ENCODE data around the gene HSPG2. TPM values are rescaled to one million over a fixed set of nuclear protein-coding genes. Genes with fewer than 3 reads are reported as not detected.
A peak's percentile ranks its signal among the peaks of the same experiment; 100 is the strongest.
"Not testable (repeated sequence)": the region's sequence is repeated elsewhere in the genome, so short reads cannot be mapped to it uniquely, and the experiment has no call there.

HSPG2 gene
- total RNA-seq, 1 donor, result 265 TPM

GRCh38 chr1:21980515-21981220, 43.6 kb upstream of the HSPG2 start:
- H3K4me3 ChIP-seq (ENCODE audit: insufficient read depth, low read length); H3K79me2 ChIP-seq (ENCODE audit: insufficient read depth, low read length); H3K4me2 ChIP-seq (ENCODE audit: insufficient read depth, low read length); H3K36me3 ChIP-seq (ENCODE audit: insufficient read depth, low read length); H3K27ac ChIP-seq (ENCODE audit: low read depth, low read length); H3K9me3 ChIP-seq (ENCODE audit: low read depth, low read length); H3K4me1 ChIP-seq (ENCODE audit: insufficient read depth, low read length); H3K27me3 ChIP-seq (ENCODE audit: insufficient read depth, low read length); H2AFZ ChIP-seq (ENCODE audit: low read length); H4K20me1 ChIP-seq (ENCODE audit: insufficient read depth, low read length): not testable (repeated sequence)
- DNase-seq (ENCODE audit: insufficient read length, low spot score, missing footprints), result peak; percentile 55
- TF ChIP-seq, protein P1, sequence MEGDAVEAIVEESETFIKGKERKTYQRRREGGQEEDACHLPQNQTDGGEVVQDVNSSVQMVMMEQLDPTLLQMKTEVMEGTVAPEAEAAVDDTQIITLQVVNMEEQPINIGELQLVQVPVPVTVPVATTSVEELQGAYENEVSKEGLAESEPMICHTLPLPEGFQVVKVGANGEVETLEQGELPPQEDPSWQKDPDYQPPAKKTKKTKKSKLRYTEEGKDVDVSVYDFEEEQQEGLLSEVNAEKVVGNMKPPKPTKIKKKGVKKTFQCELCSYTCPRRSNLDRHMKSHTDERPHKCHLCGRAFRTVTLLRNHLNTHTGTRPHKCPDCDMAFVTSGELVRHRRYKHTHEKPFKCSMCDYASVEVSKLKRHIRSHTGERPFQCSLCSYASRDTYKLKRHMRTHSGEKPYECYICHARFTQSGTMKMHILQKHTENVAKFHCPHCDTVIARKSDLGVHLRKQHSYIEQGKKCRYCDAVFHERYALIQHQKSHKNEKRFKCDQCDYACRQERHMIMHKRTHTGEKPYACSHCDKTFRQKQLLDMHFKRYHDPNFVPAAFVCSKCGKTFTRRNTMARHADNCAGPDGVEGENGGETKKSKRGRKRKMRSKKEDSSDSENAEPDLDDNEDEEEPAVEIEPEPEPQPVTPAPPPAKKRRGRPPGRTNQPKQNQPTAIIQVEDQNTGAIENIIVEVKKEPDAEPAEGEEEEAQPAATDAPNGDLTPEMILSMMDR (IDR thresholded peaks at IDR 0.05; ENCODE audit: extremely low read depth, low read depth, low read length), result peak; percentile 14

DNA sequence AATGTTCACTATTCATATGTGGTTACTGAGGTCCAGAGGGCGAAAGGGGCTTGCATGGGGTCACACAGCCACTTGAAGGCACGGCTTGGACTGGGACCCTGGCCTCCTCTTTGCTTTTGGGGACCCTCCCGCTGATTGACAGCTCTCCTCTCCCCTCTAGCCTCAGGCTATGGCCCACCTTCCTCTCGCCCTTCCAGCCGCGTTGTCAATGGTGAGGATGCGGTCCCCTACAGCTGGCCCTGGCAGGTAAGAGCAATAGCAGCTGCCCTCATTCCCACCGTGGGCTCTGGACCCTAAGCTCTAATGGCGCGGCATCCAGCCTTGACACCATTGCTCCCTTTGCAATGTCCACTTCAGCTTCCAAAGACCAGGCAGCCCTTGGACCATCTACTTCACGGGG, 41.1 kb upstream of the HSPG2 start:
- H3K27me3 ChIP-seq (ENCODE audit: insufficient read depth, low read length); H3K4me3 ChIP-seq (ENCODE audit: insufficient read depth, low read length); H4K20me1 ChIP-seq (ENCODE audit: insufficient read depth, low read length); H3K27ac ChIP-seq (ENCODE audit: low read depth, low read length); H3K4me2 ChIP-seq (ENCODE audit: insufficient read depth, low read length); DNase-seq (ENCODE audit: insufficient read length, low spot score, missing footprints); H3K4me1 ChIP-seq (ENCODE audit: insufficient read depth, low read length); H3K9me3 ChIP-seq (ENCODE audit: low read depth, low read length); H3K36me3 ChIP-seq (ENCODE audit: insufficient read depth, low read length); H3K79me2 ChIP-seq (ENCODE audit: insufficient read depth, low read length); H2AFZ ChIP-seq (ENCODE audit: low read length): not testable (repeated sequence)

DNA sequence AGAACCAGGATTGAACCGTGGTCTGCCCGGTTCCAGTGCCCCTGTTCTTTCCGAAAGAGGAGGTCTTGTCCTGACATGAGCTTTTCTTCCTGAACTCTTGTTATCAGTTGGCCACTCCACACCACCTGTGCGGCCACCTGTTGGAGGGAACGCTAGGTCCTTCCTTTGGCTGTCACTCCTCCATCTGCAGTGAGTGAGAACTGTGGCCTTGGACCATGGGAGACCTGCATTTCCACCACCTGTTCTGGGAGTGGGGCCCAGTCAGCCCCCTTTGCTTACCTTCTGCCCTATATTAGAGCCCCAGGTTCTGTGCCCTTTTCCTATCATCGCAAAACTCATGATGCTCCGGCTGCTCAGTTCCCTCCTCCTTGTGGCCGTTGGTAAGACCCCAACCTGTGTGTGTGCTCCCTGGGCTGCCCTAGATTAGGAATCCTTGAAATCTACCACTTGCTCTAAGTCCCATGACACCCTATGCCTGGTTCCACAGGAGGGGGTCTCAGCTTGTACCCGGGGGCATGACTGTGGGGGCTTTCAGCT, 39.7 kb upstream of the HSPG2 start, which contains the start of gene CELA3B:
CELA3B (plus strand) TSS at position 320 of the 537 bp plus-strand sequence; CDS start at position 338, 18 bp downstream.
- H3K4me1 ChIP-seq (ENCODE audit: insufficient read depth, low read length); H4K20me1 ChIP-seq (ENCODE audit: insufficient read depth, low read length); H3K4me3 ChIP-seq (ENCODE audit: insufficient read depth, low read length); H3K27me3 ChIP-seq (ENCODE audit: insufficient read depth, low read length); H3K36me3 ChIP-seq (ENCODE audit: insufficient read depth, low read length); H3K9me3 ChIP-seq (ENCODE audit: low read depth, low read length); H3K27ac ChIP-seq (ENCODE audit: low read depth, low read length); H3K79me2 ChIP-seq (ENCODE audit: insufficient read depth, low read length); H2AFZ ChIP-seq (ENCODE audit: low read length); H3K4me2 ChIP-seq (ENCODE audit: insufficient read depth, low read length); DNase-seq (ENCODE audit: insufficient read length, low spot score, missing footprints): not testable (repeated sequence)

DNA sequence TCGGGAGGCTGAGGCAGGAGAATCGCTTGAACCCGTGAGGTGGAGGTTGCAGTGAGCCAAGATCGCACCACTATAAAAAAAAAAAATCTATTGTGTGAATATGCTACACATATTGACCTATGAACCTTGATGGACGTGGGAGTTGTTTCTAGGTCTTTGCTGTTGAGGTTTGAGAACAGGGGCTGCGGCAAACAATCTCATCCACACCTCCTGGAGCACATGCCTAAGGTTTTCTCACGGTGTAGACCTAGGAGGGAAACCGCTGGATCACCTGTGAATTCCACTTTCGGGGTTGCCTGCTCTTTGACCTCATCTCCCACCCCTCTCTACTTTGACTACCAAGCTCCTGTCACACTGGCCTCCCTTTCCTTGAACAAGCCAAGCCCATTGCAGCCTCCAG, 38.2 kb upstream of the HSPG2 start:
- not testable (repeated sequence) for H3K4me2 ChIP-seq (ENCODE audit: insufficient read depth, low read length); H3K27ac ChIP-seq (ENCODE audit: low read depth, low read length); DNase-seq (ENCODE audit: insufficient read length, low spot score, missing footprints)

DNA sequence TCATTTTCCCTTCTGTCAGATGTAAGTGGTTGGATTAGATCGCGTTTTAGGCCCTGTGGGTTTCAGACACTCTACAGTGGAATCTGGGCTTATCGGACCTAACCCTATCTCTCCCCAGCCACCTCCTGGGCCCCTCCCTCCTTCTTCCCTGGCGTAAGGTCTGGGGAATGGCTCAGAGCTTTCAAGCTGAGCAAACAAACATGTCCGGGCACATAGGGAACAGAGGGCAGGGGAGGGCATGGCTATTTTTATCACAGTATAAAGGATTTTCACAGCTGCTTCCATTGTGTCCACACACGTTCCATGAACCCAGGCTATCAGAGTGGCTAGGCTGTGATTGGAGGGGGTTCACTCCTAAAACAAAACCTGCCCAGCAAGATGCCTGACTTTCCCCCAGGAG, 37.6 kb upstream of the HSPG2 start:
- H4K20me1 ChIP-seq (ENCODE audit: insufficient read depth, low read length); DNase-seq (ENCODE audit: insufficient read length, low spot score, missing footprints); H3K36me3 ChIP-seq (ENCODE audit: insufficient read depth, low read length); H3K4me2 ChIP-seq (ENCODE audit: insufficient read depth, low read length); H3K27ac ChIP-seq (ENCODE audit: low read depth, low read length); H3K79me2 ChIP-seq (ENCODE audit: insufficient read depth, low read length); H3K4me1 ChIP-seq (ENCODE audit: insufficient read depth, low read length); H3K27me3 ChIP-seq (ENCODE audit: insufficient read depth, low read length); H3K4me3 ChIP-seq (ENCODE audit: insufficient read depth, low read length); H3K9me3 ChIP-seq (ENCODE audit: low read depth, low read length): not testable (repeated sequence)
- peak overlapping the region; percentile 20 for H2AFZ ChIP-seq (ENCODE audit: low read length)

More for the DNA sequence above, 38.2 kb upstream of the HSPG2 start:
- not testable (repeated sequence) for H3K79me2 ChIP-seq (ENCODE audit: insufficient read depth, low read length); H3K9me3 ChIP-seq (ENCODE audit: low read depth, low read length); H2AFZ ChIP-seq (ENCODE audit: low read length); H3K4me3 ChIP-seq (ENCODE audit: insufficient read depth, low read length); H3K36me3 ChIP-seq (ENCODE audit: insufficient read depth, low read length); H4K20me1 ChIP-seq (ENCODE audit: insufficient read depth, low read length); H3K4me1 ChIP-seq (ENCODE audit: insufficient read depth, low read length); H3K27me3 ChIP-seq (ENCODE audit: insufficient read depth, low read length)

GRCh38 chr1:21973948-21974347, 36.8 kb upstream of the HSPG2 start:
- H3K4me2 ChIP-seq (ENCODE audit: insufficient read depth, low read length); H2AFZ ChIP-seq (ENCODE audit: low read length); H3K27ac ChIP-seq (ENCODE audit: low read depth, low read length); H3K4me3 ChIP-seq (ENCODE audit: insufficient read depth, low read length); H3K9me3 ChIP-seq (ENCODE audit: low read depth, low read length); H3K36me3 ChIP-seq (ENCODE audit: insufficient read depth, low read length); DNase-seq (ENCODE audit: insufficient read length, low spot score, missing footprints); H3K79me2 ChIP-seq (ENCODE audit: insufficient read depth, low read length); H4K20me1 ChIP-seq (ENCODE audit: insufficient read depth, low read length); H3K4me1 ChIP-seq (ENCODE audit: insufficient read depth, low read length); H3K27me3 ChIP-seq (ENCODE audit: insufficient read depth, low read length): not testable (repeated sequence)

- not testable (repeated sequence) for H3K4me2 ChIP-seq (ENCODE audit: insufficient read depth, low read length); DNase-seq (ENCODE audit: insufficient read length, low spot score, missing footprints); H3K27ac ChIP-seq (ENCODE audit: low read depth, low read length); H3K36me3 ChIP-seq (ENCODE audit: insufficient read depth, low read length); H3K4me3 ChIP-seq (ENCODE audit: insufficient read depth, low read length); H3K9me3 ChIP-seq (ENCODE audit: low read depth, low read length); H3K79me2 ChIP-seq (ENCODE audit: insufficient read depth, low read length); H3K4me1 ChIP-seq (ENCODE audit: insufficient read depth, low read length); H3K27me3 ChIP-seq (ENCODE audit: insufficient read depth, low read length); H4K20me1 ChIP-seq (ENCODE audit: insufficient read depth, low read length); H2AFZ ChIP-seq (ENCODE audit: low read length)
Observed at GRCh38 chr1:21972973-21973441, 35.9 kb upstream of the HSPG2 start.

DNA sequence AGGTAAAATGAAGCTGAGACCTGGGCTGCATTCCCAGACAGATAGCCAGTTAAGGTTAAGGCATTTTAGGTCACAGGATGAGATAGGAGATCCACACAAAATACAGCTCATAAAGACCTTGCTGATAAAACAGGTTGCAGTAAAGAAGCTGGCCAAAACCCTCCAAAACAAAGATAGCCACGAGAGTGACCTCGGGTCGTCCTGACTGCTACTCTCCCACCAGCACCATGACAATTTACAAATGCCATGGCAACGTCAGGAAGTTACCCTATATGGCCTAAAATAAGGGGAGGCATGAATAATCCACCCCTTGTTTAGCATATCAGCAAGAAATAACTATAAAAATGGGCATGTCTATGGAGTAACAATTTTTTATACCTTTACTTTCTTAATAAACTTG, 33.4 kb upstream of the HSPG2 start:
- H3K4me3 ChIP-seq (ENCODE audit: insufficient read depth, low read length); H3K27me3 ChIP-seq (ENCODE audit: insufficient read depth, low read length); DNase-seq (ENCODE audit: insufficient read length, low spot score, missing footprints); H4K20me1 ChIP-seq (ENCODE audit: insufficient read depth, low read length); H2AFZ ChIP-seq (ENCODE audit: low read length); H3K27ac ChIP-seq (ENCODE audit: low read depth, low read length); H3K4me2 ChIP-seq (ENCODE audit: insufficient read depth, low read length); H3K36me3 ChIP-seq (ENCODE audit: insufficient read depth, low read length); H3K79me2 ChIP-seq (ENCODE audit: insufficient read depth, low read length); H3K9me3 ChIP-seq (ENCODE audit: low read depth, low read length): not testable (repeated sequence)
- H3K4me1 ChIP-seq (ENCODE audit: insufficient read depth, low read length), result peaks cover 12% of the 10 kb centered on the region
